ENCODE data around the gene IMMT. TPM values are rescaled to one million over a fixed set of nuclear protein-coding genes. Genes with fewer than 3 reads are reported as not detected.

Gene IMMT
- polyA plus RNA-seq, 1 donor from 2014 or later: 45.9 TPM

- no peaks in the 10 kb centered on the region for H3K79me2 ChIP-seq (replicated peaks; ENCODE audit: insufficient read depth, low read length)
- no peak overlapping the region for H2AFZ ChIP-seq (ENCODE audit: low read depth, low read length)
- no peak overlapping the region for H3K9ac ChIP-seq (ENCODE audit: low read length)
- H3K36me3 ChIP-seq (ENCODE audit: insufficient read depth, low read length): peaks cover 8% of the 10 kb centered on the region
- H3K4me3 ChIP-seq (ENCODE audit: low read length): no peak overlapping the region
- H3K27me3 ChIP-seq (ENCODE audit: insufficient read depth, low read depth, low read length): no peaks in the 10 kb centered on the region
- no peaks in the 10 kb centered on the region for H3K9me3 ChIP-seq (ENCODE audit: low read length)
- H3K27ac ChIP-seq (ENCODE audit: low read length): no peak overlapping the region
- H3K9me2 ChIP-seq (ENCODE audit: insufficient read depth, low read length): no peaks in the 10 kb centered on the region
- H4K20me1 ChIP-seq (ENCODE audit: insufficient read depth): no peaks in the 10 kb centered on the region
- TF ChIP-seq MXI1 (conservative IDR thresholded peaks at IDR 0.05; ENCODE audit: poor library complexity, severe bottlenecking): no peak
- no peak overlapping the region for H3K4me2 ChIP-seq (ENCODE audit: low read length)
- no peaks in the 10 kb centered on the region for H3F3A ChIP-seq (ENCODE audit: insufficient read depth, low read length, poor library complexity, severe bottlenecking)
These were observed 47.5 kb downstream of the IMMT start for GRCh38 chr2:86147793-86148192.

GRCh38 chr2:86143926-86144685, 51.2 kb downstream of the IMMT start:
- Histone ChIP-seq H3K27ac (ENCODE audit: low read length) (no peak overlapping the region), H3F3A (ENCODE audit: insufficient read depth, low read length, poor library complexity, severe bottlenecking) (no peaks in the 10 kb centered on the region), H3K4me3 (ENCODE audit: low read length) (no peak overlapping the region), H3K9me2 (ENCODE audit: insufficient read depth, low read length) (no peaks in the 10 kb centered on the region), H3K36me3 (ENCODE audit: insufficient read depth, low read length) (peaks cover 5% of the 10 kb centered on the region), H3K27me3 (ENCODE audit: insufficient read depth, low read depth, low read length) (no peaks in the 10 kb centered on the region), H4K20me1 (ENCODE audit: insufficient read depth) (no peaks in the 10 kb centered on the region), H2AFZ (ENCODE audit: low read depth, low read length) (no peak overlapping the region), H3K9me3 (ENCODE audit: low read length) (no peaks in the 10 kb centered on the region), H3K4me2 (ENCODE audit: low read length) (no peak overlapping the region), H3K79me2 (replicated peaks; ENCODE audit: insufficient read depth, low read length) (no peaks in the 10 kb centered on the region), H3K9ac (ENCODE audit: low read length) (no peak overlapping the region)
- TF ChIP-seq EZH2 (IDR thresholded peaks at IDR 0.05; ENCODE audit: borderline replicate concordance, insufficient read depth, low read length, poor library complexity, severe bottlenecking) (no peak), SMC3 (conservative IDR thresholded peaks at IDR 0.05; ENCODE audit: poor library complexity) (no peak), MXI1 (conservative IDR thresholded peaks at IDR 0.05; ENCODE audit: poor library complexity, severe bottlenecking) (no peak), RAD21 (conservative IDR thresholded peaks at IDR 0.05) (no peak), EP300 (conservative IDR thresholded peaks at IDR 0.05; ENCODE audit: poor library complexity, severe bottlenecking) (no peak), POLR2AphosphoS5 (IDR thresholded peaks at IDR 0.05) (no peak), TAF1 (IDR thresholded peaks at IDR 0.05; ENCODE audit: low read depth) (no peak), REST (IDR thresholded peaks at IDR 0.05; ENCODE audit: borderline replicate concordance) (no peak), CTCF (IDR thresholded peaks at IDR 0.05; ENCODE audit: poor library complexity, severe bottlenecking) (no peak)

Measured in neural cell (in vitro differentiated cells).